GM13976 (cell line): ENCODE measurements around the gene SPATA2L.

ENCODE experiments used
- DNase-seq: peaks from one replicate; pipeline ENCODE4 v3.0.0; 2012; ENCODE audit warnings: low spot score
- in situ Hi-C: fragments of 300-500 bp; cut with MboI; formaldehyde crosslinking; loops from one replicate; pipeline ENCODE4 v1.12.0; 2022; ENCODE audit warnings: low sequenced_read_pairs, mixed read lengths, inconsistent platforms; ENCODE audit not compliant: unreplicated experiment
- TF ChIP-seq, protein P1 (sequence below): IDR thresholded peaks from 2 replicates; pipeline ENCODE4 v1.5.1; 2012; ENCODE audit warnings: borderline replicate concordance, mild to moderate bottlenecking; ENCODE audit not compliant: insufficient read depth; ENCODE audit errors: extremely low read depth, missing control alignments, control extremely low read depth

SPATA2L gene

GRCh38 chr16:89736554-89736953, 35.0 kb upstream of the SPATA2L start:
- DNase-seq: no peak
- in situ Hi-C loops: no loop called here
- TF ChIP-seq, protein P1, sequence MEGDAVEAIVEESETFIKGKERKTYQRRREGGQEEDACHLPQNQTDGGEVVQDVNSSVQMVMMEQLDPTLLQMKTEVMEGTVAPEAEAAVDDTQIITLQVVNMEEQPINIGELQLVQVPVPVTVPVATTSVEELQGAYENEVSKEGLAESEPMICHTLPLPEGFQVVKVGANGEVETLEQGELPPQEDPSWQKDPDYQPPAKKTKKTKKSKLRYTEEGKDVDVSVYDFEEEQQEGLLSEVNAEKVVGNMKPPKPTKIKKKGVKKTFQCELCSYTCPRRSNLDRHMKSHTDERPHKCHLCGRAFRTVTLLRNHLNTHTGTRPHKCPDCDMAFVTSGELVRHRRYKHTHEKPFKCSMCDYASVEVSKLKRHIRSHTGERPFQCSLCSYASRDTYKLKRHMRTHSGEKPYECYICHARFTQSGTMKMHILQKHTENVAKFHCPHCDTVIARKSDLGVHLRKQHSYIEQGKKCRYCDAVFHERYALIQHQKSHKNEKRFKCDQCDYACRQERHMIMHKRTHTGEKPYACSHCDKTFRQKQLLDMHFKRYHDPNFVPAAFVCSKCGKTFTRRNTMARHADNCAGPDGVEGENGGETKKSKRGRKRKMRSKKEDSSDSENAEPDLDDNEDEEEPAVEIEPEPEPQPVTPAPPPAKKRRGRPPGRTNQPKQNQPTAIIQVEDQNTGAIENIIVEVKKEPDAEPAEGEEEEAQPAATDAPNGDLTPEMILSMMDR: no peak

GRCh38 chr16:89733792-89734191, 32.3 kb upstream of the SPATA2L start:
- TF ChIP-seq, protein P1: no peak
- DNase-seq: no peak
- in situ Hi-C loops: no loop called here

DNA sequence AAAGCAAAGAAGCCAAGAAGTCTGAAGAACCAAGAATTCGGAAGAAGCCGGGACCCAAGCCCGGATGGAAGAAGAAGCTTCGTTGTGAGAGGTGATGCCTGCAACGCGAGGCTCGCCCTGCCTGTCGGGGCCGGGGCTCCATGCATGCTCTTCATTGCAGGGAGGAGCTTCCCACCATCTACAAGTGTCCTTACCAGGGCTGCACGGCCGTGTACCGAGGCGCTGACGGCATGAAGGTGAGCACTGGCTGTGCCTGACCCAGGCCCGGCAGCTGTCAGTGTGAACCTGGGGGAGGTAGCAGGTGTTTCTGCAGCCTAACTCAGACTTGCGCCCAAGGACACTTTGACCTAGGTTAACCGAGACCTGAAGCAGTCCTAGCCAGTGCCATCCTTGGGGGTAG, 31.8 kb upstream of the SPATA2L start:
- in situ Hi-C loops: no loop called here
- no peak for DNase-seq
- TF ChIP-seq, protein P1: no peak

- TF ChIP-seq, protein P1: no peak
- in situ Hi-C loops: no loop called here
Observed at GRCh38 chr16:89732918-89733242, 31.4 kb upstream of the SPATA2L start.

GRCh38 chr16:89732142-89732917, 30.8 kb upstream of the SPATA2L start:
- TF ChIP-seq, protein P1: no peak
- DNase-seq: no peak
- in situ Hi-C loops: no loop called here

More at GRCh38 chr16:89732918-89733242, 31.4 kb upstream of the SPATA2L start:
- DNase-seq: no peak

DNA sequence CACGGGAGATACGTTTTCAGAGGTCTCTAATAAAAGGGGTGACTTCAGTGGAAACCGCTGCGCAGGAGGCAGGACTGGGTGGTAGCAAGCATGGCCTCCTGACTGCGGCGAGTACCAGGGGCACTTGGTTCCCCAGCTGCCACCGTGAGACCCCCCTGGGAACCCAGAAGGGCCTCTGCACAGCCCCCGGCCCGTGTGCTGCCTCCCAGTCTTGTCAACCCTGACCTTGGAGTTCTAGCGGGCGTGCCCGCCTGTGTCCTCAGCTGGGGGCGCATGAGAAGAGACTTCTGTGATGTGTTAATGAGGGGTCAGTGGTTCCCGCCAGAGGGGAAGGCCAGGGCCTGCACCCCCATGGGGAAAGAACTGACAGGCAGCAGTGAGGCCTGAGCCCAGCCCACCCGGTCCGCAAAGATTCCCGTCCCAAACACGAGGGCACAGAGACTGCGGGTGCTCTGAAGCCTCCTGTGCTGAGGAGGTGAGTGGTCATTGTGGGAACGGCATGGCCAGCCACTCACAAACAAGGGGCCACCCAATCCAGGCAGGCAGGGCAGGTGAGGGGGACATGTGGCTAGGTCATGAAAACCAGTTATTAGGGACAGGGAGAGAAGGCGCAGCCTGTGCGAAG, 29.2 kb upstream of the SPATA2L start:
- in situ Hi-C loops: no loop called here
- DNase-seq: no peak
- TF ChIP-seq, protein P1: no peak
